Psoas muscle (tissue), 8 donors: Measurements from ENCODE around the gene FBXO17. TPM values are rescaled to one million over a fixed set of nuclear protein-coding genes. Genes with fewer than 3 reads are reported as not detected.

Experiments
- ATAC-seq, 4 donors: fragments of 200-7000 bp; cut with Tn5 transposase; one replicate each; pipeline ENCODE4 v1.9.1; 2020; ENCODE audit warnings: moderate library complexity in 3 of 4, mild to moderate bottlenecking in 2 of 4
- DNase-seq, 2 donors: peaks; one replicate each; pipeline ENCODE4 v3.0.0-alpha.2; 2020
- H3K27ac ChIP-seq: fragments of 200-600 bp; one replicate; pipeline ENCODE4 v1.8.0; 2022
- H3K27me3 ChIP-seq, 3 donors: fragments of 200-600 bp in 1 of 3; one replicate each; pipeline versions ENCODE4 v1.6.1 to v1.8.0; 2013 to 2022; ENCODE audit warnings: low read length in 2 of 3, mild to moderate bottlenecking in 2 of 3, moderate library complexity in 1 of 3; ENCODE audit not compliant: insufficient read depth in 3 of 3
- H3K36me3 ChIP-seq, 2 donors: fragments of 200-600 bp in 1 of 2; one replicate each; pipeline versions ENCODE4 v1.6.1 to v1.8.0; 2013 to 2022; ENCODE audit warnings: low read depth in 1 of 2, mild to moderate bottlenecking in 1 of 2, moderate library complexity in 1 of 2; ENCODE audit not compliant: insufficient read depth in 1 of 2
- H3K4me1 ChIP-seq: fragments of 200-600 bp; one replicate; pipeline ENCODE4 v1.8.0; 2022
- H3K4me3 ChIP-seq: fragments of 200-600 bp; one replicate; pipeline ENCODE4 v1.8.0; 2022; ENCODE audit warnings: mild to moderate bottlenecking
- H3K9me3 ChIP-seq: fragments of 200-600 bp; one replicate; pipeline ENCODE4 v1.8.0; 2022
- CTCF ChIP-seq: fragments of 200-600 bp; IDR thresholded peaks from one replicate; pipeline ENCODE4 v1.8.0; 2022; ENCODE audit warnings: antibody characterized with exemption
- WGBS, 3 donors: extraction: QIAGEN DNeasy Blood & Tissue Kit; methylation state at CpG; one replicate each; pipeline versions ENCODE4 v1.1.6 to v1.1.7; 2013; 5-methylcytosine and 5-hydroxymethylcytosine counted together
- intact Hi-C, 2 donors: fragments of 100-400 bp; cut with DNase I; formaldehyde crosslinking; loops; one replicate each; pipeline versions ENCODE4 v1.11.0 to v1.14.2; 2022
- polyA plus RNA-seq, 3 donors: library from polyadenylated mRNA; stranded (reverse); fragments of 200-250 nt; gene quantifications; one replicate each; pipeline ENCODE4 v1.2.3, GENCODE V29; 2013
- total RNA-seq, 4 donors: library from RNA; stranded (reverse); fragmentation: NEBNext Ultra II Directional in 2 of 4; extraction: Animal tissue kit (Norgen Biotek cat#: 25700) in 2 of 4; gene quantifications; one replicate each; pipeline versions ENCODE4 v1.2.1 to v1.2.4, GENCODE V29; 2021 to 2023
- donor health status: healthy with polysubstance abuse.
- donor health status: DM: no; HTN: no; CAD: no; lungs with moderate emphysema.
- donor health status: Bipolar disorder and iron deficiency.
- donor health status: healthy.
- donor health status: DM: yes; HTN: yes; CAD: no.
- donor health status: DM: no; HTN: no; CAD: no.
- donor health status: DM: no; HTN: no; CAD: no.
- donor health status: DM: yes; HTN: yes; CAD: no.

The FBXO17 gene
- total and polyA plus RNA-seq, 7 donors, result 1.6 to 4.3 (median 2.2) TPM

- H3K4me3 ChIP-seq, result no peak overlapping the region
- H3K27ac ChIP-seq, result no peak overlapping the region
- intact Hi-C loops, result no loop called here
- ATAC-seq, result no peak
- no peaks in the 10 kb centered on the region for H3K4me1 ChIP-seq
- H3K27me3 ChIP-seq, result peaks cover 0 to 3% (median 0%) of the 10 kb centered on the region in 3 donors
- no peaks in the 10 kb centered on the region for H3K36me3 ChIP-seq
- no peak for TF ChIP-seq CTCF
- DNase-seq, result no peak
- 87 to 88% (median 87%) methylated on average over 15 of the region's 15 CpGs for WGBS, 3 donors
- no peaks in the 10 kb centered on the region for H3K9me3 ChIP-seq
These were observed 2.1 kb upstream of the FBXO17 start for GRCh38 chr19:38977445-38978325.

GRCh38 chr19:38975861-38976271 is 324 bp upstream of the FBXO17 start:
- peak overlapping the region; percentile 67 for H3K27ac ChIP-seq
- ATAC-seq (peak in 3 of 4 donors; percentile 15 to 44 (median 31)), DNase-seq (no peak)
- H3K36me3 ChIP-seq, result no peaks in the 10 kb centered on the region
- TF ChIP-seq CTCF, result no peak
- peaks cover 0 to 3% (median 0%) of the 10 kb centered on the region in 3 donors for H3K27me3 ChIP-seq
- H3K9me3 ChIP-seq, result no peaks in the 10 kb centered on the region
- WGBS, 3 donors, result 3 to 15% (median 6%) methylated on average over 9 to 22 of the region's 22 CpGs
- H3K4me3 ChIP-seq, result peak overlapping the region; percentile 80
- intact Hi-C loops, result no loop called here
- H3K4me1 ChIP-seq, result no peaks in the 10 kb centered on the region

- WGBS, 3 donors, result 31 to 43% (median 31%) methylated on average over 19 of the region's 19 CpGs
- Histone ChIP-seq H3K4me3 (peak overlapping the region; percentile 80), H3K27me3 (peaks cover 0 to 2% (median 0%) of the 10 kb centered on the region in 3 donors), H3K36me3 (no peaks in the 10 kb centered on the region), H3K9me3 (no peaks in the 10 kb centered on the region), H3K4me1 (no peaks in the 10 kb centered on the region), H3K27ac (peak overlapping the region; percentile 67)
- intact Hi-C loops, result no loop called here
- DNase-seq, result no peak
- no peak for TF ChIP-seq CTCF
- ATAC-seq, result peak in 2 of 4 donors; percentile 10 to 13
These were observed 823 bp downstream of the FBXO17 start for GRCh38 chr19:38974624-38975213.

GRCh38 chr19:38971672-38972071 is 3.9 kb downstream of the FBXO17 start:
- intact Hi-C loops, result no loop called here
- WGBS, 3 donors, result 82 to 87% (median 86%) methylated on average over 2 of the region's 2 CpGs
- no peak for TF ChIP-seq CTCF
- ATAC-seq, result no peak
- Histone ChIP-seq H3K9me3 (no peaks in the 10 kb centered on the region), H3K36me3 (no peaks in the 10 kb centered on the region), H3K4me3 (no peak overlapping the region), H3K27me3 (no peaks in the 10 kb centered on the region), H3K27ac (no peak overlapping the region), H3K4me1 (no peaks in the 10 kb centered on the region)
- no peak for DNase-seq
